Gastrocnemius medialis (tissue), 4 donors: Measurements from ENCODE around the gene TXNRD2. TPM values are rescaled to one million over a fixed set of nuclear protein-coding genes. Genes with fewer than 3 reads are reported as not detected.
"Not testable (repeated sequence)": the region's sequence is repeated elsewhere in the genome, so short reads cannot be mapped to it uniquely, and the experiment has no call there.

Experiments
- ATAC-seq, 2 donors: fragments of 150-250 bp; one replicate each; pipeline ENCODE4 v1.9.1; 2016
- DNase-seq, 2 donors: peaks; one replicate each; pipeline ENCODE4 v3.0.0-alpha.2; 2019
- H3K27ac ChIP-seq, 4 donors: fragments of 200-600 bp; sonication (generic); 1 replicate in 1 of 4; 2 replicates in 3 of 4; pipeline ENCODE4 v1.5.1; 2016 to 2018; ENCODE audit warnings: mild to moderate bottlenecking in 2 of 4, moderate library complexity in 1 of 4
- H3K27me3 ChIP-seq, 3 donors: fragments of 200-600 bp; sonication (generic) in 2 of 3; 1 replicate in 1 of 3; 2 replicates in 2 of 3; pipeline versions ENCODE4 v1.5.1 to v1.6.0; 2016 to 2019; ENCODE audit warnings: mild to moderate bottlenecking in 1 of 3, moderate library complexity in 1 of 3
- H3K36me3 ChIP-seq, 2 donors: fragments of 200-600 bp; sonication (generic) in 1 of 2; one replicate each; pipeline ENCODE4 v1.5.1; 2017 to 2018
- H3K4me1 ChIP-seq, 2 donors: fragments of 200-600 bp; sonication (generic) in 1 of 2; one replicate each; pipeline ENCODE4 v1.5.1; 2016 to 2017; ENCODE audit warnings: mild to moderate bottlenecking in 2 of 2
- H3K4me3 ChIP-seq, 4 donors: fragments of 200-600 bp; sonication (generic) in 3 of 4; 1 replicate in 1 of 4; 2 replicates in 3 of 4; pipeline ENCODE4 v1.5.1; 2016 to 2019; ENCODE audit warnings: mild to moderate bottlenecking in 2 of 4
- H3K9me3 ChIP-seq, 3 donors: fragments of 200-600 bp; sonication (generic) in 2 of 3; 1 replicate in 1 of 3; 2 replicates in 2 of 3; pipeline ENCODE4 v1.5.1; 2016 to 2019
- POLR2A ChIP-seq, 2 donors: fragments of 450-650 bp; IDR thresholded peaks; one replicate each; pipeline ENCODE4 v1.6.1; 2017; ENCODE audit warnings: antibody characterized with exemption in 2 of 2, mild to moderate bottlenecking in 2 of 2, moderate library complexity in 2 of 2
- in situ Hi-C, 4 donors: fragments of 200-750 bp; cut with MboI; loops; one replicate each; pipeline versions ENCODE4 v1.15.0 to v1.8.0; 2017; ENCODE audit warnings: low sequenced_read_pairs in 4 of 4
- intact Hi-C: fragments of 100-400 bp; cut with DNase I; formaldehyde crosslinking; loops from one replicate; pipeline ENCODE4 v1.15.1; 2023; ENCODE audit warnings: low total_unique reads
- total RNA-seq, 4 donors: library from RNA; depleted of rRNA; stranded (reverse); fragments of >200 nt; gene quantifications; one replicate each; pipeline versions ENCODE4 v1.1.0 to v1.2.3, GENCODE V29; 2016
- TF ChIP-seq, protein P1 (sequence below), 5 experiments: fragments of 450-650 bp in 3 of 5; fragments of 200-600 bp in 2 of 5; sonication (generic) in 2 of 5; IDR thresholded peaks in 4 of 5; conservative IDR thresholded peaks in 1 of 5; 1 replicate in 4 of 5; 2 replicates in 1 of 5; pipeline ENCODE4 v1.5.1; 2016 to 2019; ENCODE audit warnings: antibody characterized with exemption in 5 of 5, mild to moderate bottlenecking in 3 of 5, moderate library complexity in 3 of 5

TXNRD2 gene
- total RNA-seq, 4 donors from 2014 or later, result 9.0 to 18.0 (median 14.4) TPM

DNA sequence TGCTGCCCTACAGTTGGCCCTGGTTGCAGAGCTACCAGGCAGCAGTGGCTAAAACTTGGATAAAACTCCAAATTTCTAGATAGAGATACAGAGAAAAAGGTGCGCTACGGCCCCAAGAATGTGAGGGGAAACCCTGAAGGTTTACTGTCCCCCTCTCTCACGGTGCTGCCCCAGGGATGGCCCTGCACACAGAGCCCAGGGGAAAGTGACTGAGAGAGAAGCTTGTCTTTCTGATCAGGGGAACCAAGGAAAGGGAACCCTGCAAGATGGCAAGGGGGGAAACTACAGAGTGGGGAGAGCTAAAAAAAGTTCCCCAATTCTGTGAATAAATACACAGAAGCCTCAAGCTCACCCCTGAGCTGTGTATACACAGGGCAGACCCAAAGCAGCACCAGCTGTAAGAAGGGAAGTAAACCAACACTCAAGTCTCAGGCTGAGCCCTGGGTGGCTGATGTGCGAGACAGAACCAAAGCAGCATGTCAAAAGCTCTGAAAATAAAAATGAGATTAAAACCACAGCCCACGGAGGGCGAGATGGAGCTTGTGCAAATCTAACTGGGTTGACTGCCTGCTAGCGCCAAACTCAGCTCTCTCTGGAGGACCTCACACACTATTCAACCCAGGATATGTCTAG is 109.0 kb downstream of the TXNRD2 start:
- no peak for TF ChIP-seq POLR2A (IDR thresholded peaks at IDR 0.05)
- TF ChIP-seq, protein P1, sequence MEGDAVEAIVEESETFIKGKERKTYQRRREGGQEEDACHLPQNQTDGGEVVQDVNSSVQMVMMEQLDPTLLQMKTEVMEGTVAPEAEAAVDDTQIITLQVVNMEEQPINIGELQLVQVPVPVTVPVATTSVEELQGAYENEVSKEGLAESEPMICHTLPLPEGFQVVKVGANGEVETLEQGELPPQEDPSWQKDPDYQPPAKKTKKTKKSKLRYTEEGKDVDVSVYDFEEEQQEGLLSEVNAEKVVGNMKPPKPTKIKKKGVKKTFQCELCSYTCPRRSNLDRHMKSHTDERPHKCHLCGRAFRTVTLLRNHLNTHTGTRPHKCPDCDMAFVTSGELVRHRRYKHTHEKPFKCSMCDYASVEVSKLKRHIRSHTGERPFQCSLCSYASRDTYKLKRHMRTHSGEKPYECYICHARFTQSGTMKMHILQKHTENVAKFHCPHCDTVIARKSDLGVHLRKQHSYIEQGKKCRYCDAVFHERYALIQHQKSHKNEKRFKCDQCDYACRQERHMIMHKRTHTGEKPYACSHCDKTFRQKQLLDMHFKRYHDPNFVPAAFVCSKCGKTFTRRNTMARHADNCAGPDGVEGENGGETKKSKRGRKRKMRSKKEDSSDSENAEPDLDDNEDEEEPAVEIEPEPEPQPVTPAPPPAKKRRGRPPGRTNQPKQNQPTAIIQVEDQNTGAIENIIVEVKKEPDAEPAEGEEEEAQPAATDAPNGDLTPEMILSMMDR (IDR thresholded peaks at IDR 0.05 in 4 of 5, conservative IDR thresholded peaks at IDR 0.05 in 1 of 5), result no peak
- intact Hi-C loops, result no loop called here
- in situ Hi-C loops, result no loop called here
- Histone ChIP-seq H3K4me1 (no peaks in the 10 kb centered on the region), H3K9me3 (no peaks in the 10 kb centered on the region), H3K4me3 (no peak overlapping the region), H3K27ac (no peak overlapping the region), H3K36me3 (no peaks in the 10 kb centered on the region), H3K27me3 (no peaks in the 10 kb centered on the region)
- no peak for DNase-seq
- ATAC-seq, result no peak

DNA sequence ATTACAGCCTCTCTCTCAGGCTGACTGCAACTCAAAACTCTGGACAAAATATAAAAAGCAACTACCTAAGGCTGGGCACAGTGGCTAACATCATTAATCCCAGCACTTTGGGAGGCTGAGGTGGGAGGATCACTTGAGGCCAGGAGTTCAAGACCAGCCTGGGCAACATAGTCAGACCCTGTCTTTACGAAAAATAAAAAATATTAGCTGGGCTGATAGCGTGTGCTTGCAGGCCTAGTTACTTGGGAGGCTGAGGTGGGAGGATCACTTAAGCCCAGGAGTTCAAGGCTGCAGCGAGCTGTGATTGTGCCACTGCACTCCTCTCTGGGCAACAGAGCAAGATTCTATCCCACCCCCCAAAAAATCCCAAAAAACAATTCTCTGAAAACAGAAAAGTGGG is 109.6 kb downstream of the TXNRD2 start:
- H3K27me3 ChIP-seq, H3K4me3 ChIP-seq, H3K27ac ChIP-seq, DNase-seq, H3K4me1 ChIP-seq, intact Hi-C loops, H3K36me3 ChIP-seq, in situ Hi-C loops, ATAC-seq, H3K9me3 ChIP-seq: not testable (repeated sequence)

DNA sequence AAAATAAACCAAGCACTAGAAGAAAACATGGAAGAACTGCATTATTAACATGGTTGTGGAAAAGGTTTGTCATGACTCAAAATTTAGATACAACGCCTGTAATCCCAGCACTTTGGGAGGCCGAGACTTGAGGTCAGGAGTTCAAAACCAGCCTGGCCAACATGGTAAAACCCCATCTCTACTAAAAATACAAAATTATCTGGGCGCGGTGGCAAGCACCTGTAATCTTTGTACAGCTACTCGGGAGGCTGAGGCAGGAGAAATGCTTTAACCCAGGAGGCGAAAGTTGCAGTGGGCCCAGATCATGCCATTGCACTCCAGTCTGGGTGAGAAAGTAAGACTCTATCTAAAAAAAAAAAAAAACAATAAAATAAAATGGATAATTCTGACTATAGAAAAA is 110.6 kb downstream of the TXNRD2 start:
- intact Hi-C loops (no loop called here), in situ Hi-C loops (no loop called here)
- H3K27me3 ChIP-seq, result no peaks in the 10 kb centered on the region
- no peak overlapping the region for H3K4me3 ChIP-seq
- peaks cover 2 to 9% of the 10 kb centered on the region in 2 donors for H3K4me1 ChIP-seq
- TF ChIP-seq, protein P1 (IDR thresholded peaks at IDR 0.05 in 4 of 5, conservative IDR thresholded peaks at IDR 0.05 in 1 of 5), result no peak
- no peak for TF ChIP-seq POLR2A (IDR thresholded peaks at IDR 0.05)
- H3K27ac ChIP-seq, result no peak overlapping the region
- DNase-seq (no peak), ATAC-seq (no peak)
- H3K9me3 ChIP-seq, result no peaks in the 10 kb centered on the region
- no peaks in the 10 kb centered on the region for H3K36me3 ChIP-seq

DNA sequence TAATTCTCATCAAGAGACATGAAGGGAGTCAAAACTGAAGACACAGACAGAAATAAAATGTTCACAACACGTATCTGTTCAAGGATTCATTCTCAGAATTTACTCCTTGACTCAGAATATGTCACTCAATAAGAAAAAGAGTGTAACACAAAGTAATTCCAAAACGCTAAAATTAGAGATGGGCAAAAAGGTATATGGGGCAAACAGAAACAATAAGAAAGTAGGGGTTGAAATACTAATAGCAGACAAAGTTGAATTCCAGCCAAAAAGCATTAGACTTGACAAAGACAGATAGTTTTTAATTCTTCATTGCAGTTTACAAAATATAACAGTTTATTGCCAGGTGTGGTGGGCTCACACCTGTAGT is 113.6 kb downstream of the TXNRD2 start:
- DNase-seq (no peak), ATAC-seq (no peak)
- in situ Hi-C loops (no loop called here), intact Hi-C loops (no loop called here)
- H3K4me3 ChIP-seq, result no peak overlapping the region
- H3K4me1 ChIP-seq, result peaks cover 6 to 11% of the 10 kb centered on the region in 2 donors
- no peak for TF ChIP-seq POLR2A (IDR thresholded peaks at IDR 0.05)
- TF ChIP-seq, protein P1 (IDR thresholded peaks at IDR 0.05 in 4 of 5, conservative IDR thresholded peaks at IDR 0.05 in 1 of 5), result no peak
- no peaks in the 10 kb centered on the region for H3K27me3 ChIP-seq
- H3K27ac ChIP-seq, result no peak overlapping the region
- H3K36me3 ChIP-seq, result no peaks in the 10 kb centered on the region
- no peaks in the 10 kb centered on the region for H3K9me3 ChIP-seq

DNA sequence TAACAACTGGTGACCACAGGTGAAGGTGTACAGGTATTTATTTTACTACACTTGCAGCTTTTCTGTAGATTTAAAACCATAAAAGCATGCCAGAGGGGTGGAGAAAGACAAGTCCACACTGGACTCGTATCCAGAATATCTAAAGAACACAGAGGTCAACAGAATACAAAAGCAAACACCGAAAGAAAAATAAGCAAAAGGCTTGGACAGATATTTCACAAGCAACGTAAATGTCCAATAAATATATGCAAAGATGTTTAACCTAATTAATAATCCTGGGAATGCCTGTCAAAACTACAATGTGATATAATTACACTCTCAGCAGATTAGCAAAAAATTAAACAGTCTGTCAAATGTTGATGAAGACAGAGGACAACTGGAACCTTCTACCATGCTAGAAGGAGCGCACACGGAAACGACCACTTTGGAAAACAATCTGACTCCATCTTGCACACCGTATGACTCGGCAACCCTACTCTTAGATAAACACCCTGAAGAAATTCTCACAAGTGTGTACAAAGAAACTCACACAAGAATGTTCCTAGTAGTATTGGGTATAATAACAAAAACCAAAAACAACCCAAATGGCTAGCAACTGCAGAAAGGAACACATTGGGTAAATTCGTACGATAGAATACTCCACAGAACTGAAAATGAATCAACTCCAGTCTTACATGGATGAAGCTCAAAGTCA is 114.1 kb downstream of the TXNRD2 start:
- ATAC-seq (no peak), DNase-seq (no peak)
- in situ Hi-C loops, result no loop called here
- no peak overlapping the region for H3K27ac ChIP-seq
- H3K36me3 ChIP-seq, result no peaks in the 10 kb centered on the region
- no peaks in the 10 kb centered on the region for H3K27me3 ChIP-seq
- no peak overlapping the region for H3K4me3 ChIP-seq
- H3K9me3 ChIP-seq, result no peaks in the 10 kb centered on the region
- TF ChIP-seq, protein P1 (IDR thresholded peaks at IDR 0.05 in 4 of 5, conservative IDR thresholded peaks at IDR 0.05 in 1 of 5), result no peak
- no peak for TF ChIP-seq POLR2A (IDR thresholded peaks at IDR 0.05)
- peaks cover 6 to 11% of the 10 kb centered on the region in 2 donors for H3K4me1 ChIP-seq
- intact Hi-C loops, result no loop called here
